A549 (cell line): ENCODE results near the gene RABGGTB.
"Not testable (repeated sequence)": the region's sequence is repeated elsewhere in the genome, so short reads cannot be mapped to it uniquely, and the experiment has no call there.

ENCODE experiments used
- CEBPB ChIP-seq, 2 experiments: fragments of >200 bp in 1 of 2; sonication (Bioruptor Twin) in 1 of 2; formaldehyde crosslinking in 1 of 2; IDR thresholded peaks; 2 replicates each; pipeline ENCODE4 v1.6.1; 2012 to 2016
- CTCF ChIP-seq: fragments of >200 bp; sonication (Bioruptor Twin); formaldehyde crosslinking; IDR thresholded peaks from 3 replicates; pipeline ENCODE4 v1.5.1; 2016
- FOSB ChIP-seq: fragments of 250-450 bp; sonication (Bioruptor Pico); IDR thresholded peaks from 2 replicates; pipeline ENCODE4 v1.5.0; 2020; ENCODE audit warnings: mild to moderate bottlenecking, moderate library complexity
- FOXS1 ChIP-seq: fragments of 250-450 bp; sonication (Bioruptor Pico); IDR thresholded peaks from 2 replicates; pipeline ENCODE4 v1.5.0; 2020; ENCODE audit warnings: mild to moderate bottlenecking, moderate library complexity
- HDAC2 ChIP-seq: fragments of 200-600 bp; sonication (generic); IDR thresholded peaks from 2 replicates; pipeline ENCODE4 v1.6.1; 2016
- KDM5A ChIP-seq: fragments of 200-600 bp; sonication (generic); IDR thresholded peaks from 2 replicates; pipeline ENCODE4 v1.6.1; 2016; ENCODE audit warnings: antibody characterized with exemption, mild to moderate bottlenecking
- POLR2A ChIP-seq: IDR thresholded peaks from 2 replicates; pipeline ENCODE4 v1.6.1; 2012; ENCODE audit warnings: mild to moderate bottlenecking, low read length
- RAD21 ChIP-seq, 2 experiments: fragments of >200 bp in 1 of 2; sonication (Bioruptor Twin) in 1 of 2; formaldehyde crosslinking in 1 of 2; IDR thresholded peaks in 1 of 2; conservative IDR thresholded peaks in 1 of 2; 2 replicates in 1 of 2; 3 replicates in 1 of 2; pipeline ENCODE4 v1.6.1; 2012 to 2018; ENCODE audit warnings: inconsistent platforms in 1 of 2
- REST ChIP-seq: fragments of 200-600 bp; sonication (generic); IDR thresholded peaks from 2 replicates; pipeline ENCODE4 v1.6.1; 2016; ENCODE audit warnings: antibody characterized with exemption, mild to moderate bottlenecking, moderate library complexity
- SMC3 ChIP-seq: fragments of >200 bp; sonication (Bioruptor Twin); formaldehyde crosslinking; IDR thresholded peaks from 3 replicates; pipeline ENCODE4 v1.6.1; 2018; ENCODE audit warnings: inconsistent platforms
- TF ChIP-seq, protein P1 (sequence below): fragments of 250-450 bp; sonication (Bioruptor Pico); IDR thresholded peaks from 2 replicates; pipeline ENCODE4 v1.5.0; 2020; ENCODE audit warnings: low read depth, mild to moderate bottlenecking, moderate library complexity
- TF ChIP-seq, protein P2 (sequence below): IDR thresholded peaks from 2 replicates; pipeline ENCODE4 v1.6.1; 2012

DNA sequence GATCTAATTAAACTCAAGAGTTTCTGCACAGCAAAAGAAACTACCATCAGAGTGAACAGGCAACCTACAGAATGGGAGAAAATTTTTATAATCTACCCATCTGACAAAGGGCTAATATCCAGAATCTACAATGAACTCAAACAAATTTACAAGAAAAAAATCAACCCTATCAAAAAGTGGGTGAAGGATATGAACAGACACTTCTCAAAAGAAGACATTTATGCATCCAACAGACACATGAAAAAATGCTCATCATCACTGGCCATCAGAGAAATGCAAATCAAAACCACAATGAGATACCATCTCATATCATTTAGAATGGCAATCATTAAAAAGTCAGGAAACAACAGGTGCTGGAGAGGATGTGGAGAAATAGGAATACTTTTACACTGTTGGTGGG lies 28.8 kb upstream of the RABGGTB start:
- TF ChIP-seq CTCF; CEBPB (IDR thresholded peaks at IDR 0.05); HDAC2; RAD21 (conservative IDR thresholded peaks at IDR 0.05 in 1 of 2, IDR thresholded peaks at IDR 0.05 in 1 of 2); REST; POLR2A; SMC3; KDM5A; FOXS1 (CRISPR knock-in tag); FOSB (CRISPR knock-in tag): not testable (repeated sequence)
- TF ChIP-seq, protein P1, sequence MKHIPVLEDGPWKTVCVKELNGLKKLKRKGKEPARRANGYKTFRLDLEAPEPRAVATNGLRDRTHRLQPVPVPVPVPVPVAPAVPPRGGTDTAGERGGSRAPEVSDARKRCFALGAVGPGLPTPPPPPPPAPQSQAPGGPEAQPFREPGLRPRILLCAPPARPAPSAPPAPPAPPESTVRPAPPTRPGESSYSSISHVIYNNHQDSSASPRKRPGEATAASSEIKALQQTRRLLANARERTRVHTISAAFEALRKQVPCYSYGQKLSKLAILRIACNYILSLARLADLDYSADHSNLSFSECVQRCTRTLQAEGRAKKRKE, result not testable (repeated sequence)
- TF ChIP-seq, protein P2, sequence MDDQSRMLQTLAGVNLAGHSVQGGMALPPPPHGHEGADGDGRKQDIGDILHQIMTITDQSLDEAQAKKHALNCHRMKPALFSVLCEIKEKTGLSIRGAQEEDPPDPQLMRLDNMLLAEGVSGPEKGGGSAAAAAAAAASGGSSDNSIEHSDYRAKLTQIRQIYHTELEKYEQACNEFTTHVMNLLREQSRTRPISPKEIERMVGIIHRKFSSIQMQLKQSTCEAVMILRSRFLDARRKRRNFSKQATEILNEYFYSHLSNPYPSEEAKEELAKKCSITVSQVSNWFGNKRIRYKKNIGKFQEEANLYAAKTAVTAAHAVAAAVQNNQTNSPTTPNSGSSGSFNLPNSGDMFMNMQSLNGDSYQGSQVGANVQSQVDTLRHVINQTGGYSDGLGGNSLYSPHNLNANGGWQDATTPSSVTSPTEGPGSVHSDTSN, result not testable (repeated sequence)
